HG02610 (cell line): ENCODE data around the gene SEMA5A.

ENCODE experiments used
- ATAC-seq: cut with Tn5 transposase; IDR thresholded peaks from one replicate; pipeline ENCODE4 v1.9.1; 2021; ENCODE audit warnings: mild to moderate bottlenecking, moderate library complexity; ENCODE audit not compliant: unreplicated experiment

Gene SEMA5A

GRCh38 chr5:9233035-9233434 lies 312.8 kb downstream of the SEMA5A start:
- no peak for ATAC-seq

- ATAC-seq, result no peak
These were observed 314.0 kb downstream of the SEMA5A start for GRCh38 chr5:9231842-9232241.

GRCh38 chr5:9230355-9230754 lies 315.5 kb downstream of the SEMA5A start:
- ATAC-seq, result no peak

GRCh38 chr5:9226016-9226536 lies 319.8 kb downstream of the SEMA5A start:
- no peak for ATAC-seq

- no peak for ATAC-seq
These were observed 323.6 kb downstream of the SEMA5A start for GRCh38 chr5:9222054-9222976.

GRCh38 chr5:9218358-9218757 lies 327.5 kb downstream of the SEMA5A start:
- no peak for ATAC-seq

- ATAC-seq, result no peak
These were observed 333.3 kb downstream of the SEMA5A start for GRCh38 chr5:9212605-9213004.

- ATAC-seq, result no peak
These were observed 335.9 kb downstream of the SEMA5A start for GRCh38 chr5:9209846-9210492.

- ATAC-seq, result peak; percentile 81
These were observed 338.0 kb downstream of the SEMA5A start for GRCh38 chr5:9207817-9208418.

- ATAC-seq, result no peak
These were observed 343.2 kb downstream of the SEMA5A start for GRCh38 chr5:9202636-9203035.

GRCh38 chr5:9201761-9202160 lies 344.1 kb downstream of the SEMA5A start:
- no peak for ATAC-seq

GRCh38 chr5:9201011-9201410 lies 344.9 kb downstream of the SEMA5A start:
- ATAC-seq, result no peak

GRCh38 chr5:9198394-9198793 lies 347.5 kb downstream of the SEMA5A start:
- no peak for ATAC-seq

- ATAC-seq, result peak; percentile 98
These were observed 348.0 kb downstream of the SEMA5A start for GRCh38 chr5:9197881-9198260.

- no peak for ATAC-seq
These were observed 349.3 kb downstream of the SEMA5A start for GRCh38 chr5:9196403-9197227.

GRCh38 chr5:9194509-9194908 lies 351.4 kb downstream of the SEMA5A start:
- ATAC-seq, result no peak

- ATAC-seq, result no peak
These were observed 353.6 kb downstream of the SEMA5A start for GRCh38 chr5:9192266-9192665.

GRCh38 chr5:9189681-9190080 lies 356.2 kb downstream of the SEMA5A start:
- no peak for ATAC-seq

GRCh38 chr5:9188956-9189355 lies 356.9 kb downstream of the SEMA5A start:
- ATAC-seq, result no peak

GRCh38 chr5:9188131-9188530 lies 357.7 kb downstream of the SEMA5A start:
- ATAC-seq, result peak; percentile 56

GRCh38 chr5:9187614-9188013 lies 358.3 kb downstream of the SEMA5A start:
- no peak for ATAC-seq
